Endothelial cell of umbilical vein (primary cell): ENCODE measurements around the gene OAF. TPM values are rescaled to one million over a fixed set of nuclear protein-coding genes. Genes with fewer than 3 reads are reported as not detected.

Experiments used
- BruUV-seq: library from RNA; stranded (reverse); fragments of 400-500 nt; replicated peaks from 2 replicates; lab custom pipeline; 2021; lab: Mats Ljungman, UMichigan
- CTCF ChIA-PET: fragments of 300-600, 350-600 bp; sonication (Branson Sonifier 250); formaldehyde crosslinking; loops from one replicate; lab custom pipeline; 2021; ENCODE audit warnings: antibody characterized with exemption, inconsistent platforms; lab: Charles Lee
- POLR2A ChIA-PET: fragments of 300-600, 350-600 bp; sonication (Branson Sonifier 250); formaldehyde crosslinking; loops from one replicate; lab custom pipeline; 2021; ENCODE audit warnings: antibody characterized with exemption, inconsistent platforms; lab: Charles Lee
- DNase-seq: peaks from one replicate; pipeline ENCODE4 v3.0.0-alpha.2; 2011; ENCODE audit warnings: low read depth, low spot score
- FAIRE-seq: peaks from 2 replicates; lab custom pipeline; 2011; peaks lifted over from hg19 to GRCh38; lab: Jason Lieb, UNC
- H2AFZ ChIP-seq: 2 replicates; pipeline ENCODE4 v1.6.0; 2012; ENCODE audit warnings: low read depth, low read length, control low read depth, inconsistent platforms
- H3K27ac ChIP-seq: 2 replicates; pipeline ENCODE4 v1.5.1; 2011; ENCODE audit warnings: low read depth, mild to moderate bottlenecking, control low read depth, low read length, moderate library complexity; ENCODE audit not compliant: insufficient read depth
- H3K27me3 ChIP-seq, 2 experiments: 2 replicates each; pipeline versions ENCODE4 v1.6.0 to v1.6.1; 2011; ENCODE audit warnings: low read length in 2 of 2, mixed read lengths in 1 of 2; ENCODE audit not compliant: control insufficient read depth in 2 of 2, insufficient read depth in 2 of 2
- H3K36me3 ChIP-seq, 2 experiments: 2 replicates in 1 of 2; 3 replicates in 1 of 2; pipeline ENCODE4 v1.5.1; 2011; ENCODE audit warnings: low read length in 2 of 2, mild to moderate bottlenecking in 1 of 2, moderate library complexity in 1 of 2; ENCODE audit not compliant: control insufficient read depth in 2 of 2, insufficient read depth in 2 of 2; ENCODE audit errors: extremely low read depth in 1 of 2
- H3K4me1 ChIP-seq: 3 replicates; pipeline ENCODE4 v1.5.1; 2011; ENCODE audit warnings: mild to moderate bottlenecking, low read length; ENCODE audit not compliant: control insufficient read depth, insufficient read depth; ENCODE audit errors: extremely low read depth
- H3K4me2 ChIP-seq: 2 replicates; pipeline ENCODE4 v1.6.1; 2011; ENCODE audit warnings: low read length, control low read depth, mixed read lengths; ENCODE audit not compliant: insufficient read depth
- H3K4me3 ChIP-seq, 3 experiments: fragments of 200-600 bp in 1 of 3; sonication (generic), shearing (Covaris generic) in 1 of 3; replicated peaks in 1 of 3; 2 replicates each; pipeline ENCODE4 v1.5.1; 2011 to 2016; ENCODE audit warnings: control low read depth in 3 of 3, low read length in 3 of 3, mild to moderate bottlenecking in 2 of 3, inconsistent platforms in 1 of 3, low read depth in 1 of 3, moderate library complexity in 1 of 3; ENCODE audit not compliant: insufficient read depth in 1 of 3
- H3K79me2 ChIP-seq: 2 replicates; pipeline ENCODE4 v1.6.0; 2012; ENCODE audit warnings: low read length, inconsistent platforms; ENCODE audit not compliant: control insufficient read depth, insufficient read depth
- H3K9ac ChIP-seq: replicated peaks from 2 replicates; pipeline ENCODE3; 2011; ENCODE audit warnings: low read length, control low read depth; ENCODE audit not compliant: insufficient read depth; ENCODE audit errors: extremely low read depth
- H3K9me1 ChIP-seq: replicated peaks from 3 replicates; pipeline ENCODE4 v1.6.0; 2011; ENCODE audit warnings: mild to moderate bottlenecking, low read length; ENCODE audit not compliant: control insufficient read depth, insufficient read depth; ENCODE audit errors: extremely low read depth
- H3K9me3 ChIP-seq: replicated peaks from 2 replicates; pipeline ENCODE4 v1.5.1; 2012; ENCODE audit warnings: low read length, inconsistent platforms; ENCODE audit not compliant: control insufficient read depth, insufficient read depth
- H4K20me1 ChIP-seq: replicated peaks from 2 replicates; pipeline ENCODE3; 2011; ENCODE audit warnings: mild to moderate bottlenecking, low read length; ENCODE audit not compliant: control insufficient read depth, insufficient read depth; ENCODE audit errors: extremely low read depth
- CTCF ChIP-seq, 2 donors: IDR thresholded peaks; 1 replicate in 1 of 2; 2 replicates in 1 of 2; pipeline ENCODE4 v1.5.1; 2011; ENCODE audit warnings: low read length in 2 of 2, mild to moderate bottlenecking in 2 of 2, moderate library complexity in 2 of 2, control low read depth in 1 of 2, inconsistent platforms in 1 of 2, low read depth in 1 of 2; ENCODE audit not compliant: insufficient read depth in 1 of 2; ENCODE audit errors: extremely low read depth in 1 of 2
- EZH2 ChIP-seq: IDR thresholded peaks from 2 replicates; pipeline ENCODE4 v1.6.1; 2012; ENCODE audit warnings: borderline replicate concordance, low read depth, mild to moderate bottlenecking, moderate library complexity, low read length, inconsistent platforms; ENCODE audit not compliant: severe bottlenecking
- FOS ChIP-seq: IDR thresholded peaks from 2 replicates; pipeline ENCODE4 v1.6.1; 2011; ENCODE audit warnings: mild to moderate bottlenecking, low read length, moderate library complexity, borderline replicate concordance; ENCODE audit not compliant: insufficient read depth
- GATA2 ChIP-seq: IDR thresholded peaks from 2 replicates; pipeline ENCODE4 v1.7.0; 2011; ENCODE audit warnings: low read depth, mild to moderate bottlenecking, moderate library complexity, mixed read lengths, low read length; ENCODE audit not compliant: insufficient read length, insufficient read depth
- JUN ChIP-seq: IDR thresholded peaks from 2 replicates; pipeline ENCODE4 v1.6.1; 2011; ENCODE audit warnings: borderline replicate concordance, low read depth; ENCODE audit not compliant: insufficient read length, insufficient read depth
- MAX ChIP-seq: IDR thresholded peaks from 2 replicates; pipeline ENCODE4 v1.6.1; 2011; ENCODE audit not compliant: insufficient read depth, insufficient read length
- MYC ChIP-seq: IDR thresholded peaks from one replicate; pipeline ENCODE4 v1.6.1; 2011; ENCODE audit warnings: mild to moderate bottlenecking, low read depth, low read length
- POLR2A ChIP-seq: IDR thresholded peaks from 2 replicates; pipeline ENCODE4 v1.6.1; 2012; ENCODE audit warnings: low read depth, mild to moderate bottlenecking, control low read depth, low read length
- POLR2AphosphoS5 ChIP-seq: IDR thresholded peaks from 2 replicates; pipeline ENCODE4 v1.6.1; 2012; ENCODE audit warnings: low read depth, mild to moderate bottlenecking, control low read depth, low read length, moderate library complexity; ENCODE audit not compliant: insufficient read depth
- dilution Hi-C: fragments of 300-500 bp; cut with MboI; formaldehyde crosslinking; loops from one replicate; pipeline ENCODE4 v1.15.0; 2019; ENCODE audit warnings: low sequenced_read_pairs; ENCODE audit not compliant: extremely low pct_ligation_motif_present
- intact Hi-C: fragments of 100-400 bp; cut with micrococcal nuclease; formaldehyde crosslinking; loops from one replicate; pipeline ENCODE4 v1.10.0; 2022
- polyA plus RNA-seq, 4 experiments: library from polyadenylated mRNA; depleted of rRNA in 3 of 4; stranded (reverse) in 3 of 4; unstranded in 1 of 4; fragments of >200 nt; gene quantifications; 2 replicates each; pipeline versions ENCODE4 v1.2.1 to v1.2.3, GENCODE V29; 2011 to 2012; ENCODE audit warnings: missing spikeins in 1 of 4
- total RNA-seq: library from RNA; stranded (reverse); gene quantifications from 2 replicates; pipeline ENCODE4 v1.2.3, GENCODE V29; 2021

OAF gene
- total and polyA plus RNA-seq, 2 donors (not counting 3 experiments of a cell fraction or from before 2014, with no cell fraction given), result 32.1 to 33.8 TPM

- Histone ChIP-seq H3K27me3 (peaks cover 16 to 22% of the 10 kb centered on the region in 2 experiments), H3K4me2 (no peak overlapping the region), H3K9ac (no peak overlapping the region), H2AFZ (no peak overlapping the region), H3K9me3 (no peaks in the 10 kb centered on the region), H3K9me1 (no peaks in the 10 kb centered on the region), H3K27ac (no peak overlapping the region), H3K36me3 (no peaks in the 10 kb centered on the region), H3K79me2 (no peaks in the 10 kb centered on the region), H3K4me3 (no peak overlapping the region), H4K20me1 (no peaks in the 10 kb centered on the region), H3K4me1 (no peaks in the 10 kb centered on the region)
- TF ChIP-seq GATA2 (no peak), CTCF (IDR thresholded peaks at IDR 0.05; ENCODE audit: extremely low read depth in 1 of 2, insufficient read depth in 1 of 2, low read depth in 1 of 2, low read length in 2 of 2) (no peak), POLR2AphosphoS5 (no peak), POLR2A (no peak)
- FAIRE-seq (no peak), DNase-seq (no peak)
- dilution Hi-C loops, result no loop called here
- ChIA-PET CTCF (interaction anchor here (3.2 kb wide), 1 partner anchor 46 kb away, joined by 20 read pairs; no protein-coding TSS in a partner anchor), POLR2A (no interaction called here)
- BruUV-seq, result no TSS peak
- intact Hi-C loops, result no loop called here
These were observed 45.9 kb downstream of the OAF start for GRCh38 chr11:120256779-120257178.

GRCh38 chr11:120257346-120257745 lies 46.5 kb downstream of the OAF start:
- FAIRE-seq (no peak), DNase-seq (no peak)
- dilution Hi-C loops (no loop called here), intact Hi-C loops (no loop called here)
- Histone ChIP-seq H3K79me2 (no peaks in the 10 kb centered on the region), H3K9me1 (no peaks in the 10 kb centered on the region), H3K9ac (no peak overlapping the region), H3K9me3 (no peaks in the 10 kb centered on the region), H3K27ac (no peak overlapping the region), H3K36me3 (no peaks in the 10 kb centered on the region), H3K27me3 (peaks cover 16 to 22% of the 10 kb centered on the region in 2 experiments), H3K4me2 (no peak overlapping the region), H3K4me1 (no peaks in the 10 kb centered on the region), H2AFZ (no peak overlapping the region), H4K20me1 (no peaks in the 10 kb centered on the region), H3K4me3 (no peak overlapping the region)
- ChIA-PET CTCF (interaction anchor here (1.2 to 3.2 kb wide), 3 partner anchors 9 to 46 kb away, joined by 3 to 20 read pairs (median 7); no protein-coding TSS in a partner anchor), POLR2A (no interaction called here)
- no TSS peak for BruUV-seq
- no peak for TF ChIP-seq POLR2A
- TF ChIP-seq MAX, result no peak
- TF ChIP-seq POLR2AphosphoS5, result no peak
- no peak for TF ChIP-seq JUN
- TF ChIP-seq FOS, result no peak
- TF ChIP-seq EZH2, result no peak
- TF ChIP-seq MYC, result no peak
- no peak for TF ChIP-seq GATA2
- TF ChIP-seq CTCF (IDR thresholded peaks at IDR 0.05; ENCODE audit: extremely low read depth in 1 of 2, insufficient read depth in 1 of 2, low read depth in 1 of 2, low read length in 2 of 2), result no peak
